GM21390 (cell line): ENCODE data around the gene RASL12.
A peak's percentile ranks its signal among the peaks of the same experiment; 100 is the strongest.
"Not testable (repeated sequence)": the region's sequence is repeated elsewhere in the genome, so short reads cannot be mapped to it uniquely, and the experiment has no call there.

Experiments used
- ATAC-seq: cut with Tn5 transposase; IDR thresholded peaks from one replicate; pipeline ENCODE4 v1.9.1; 2021; ENCODE audit not compliant: unreplicated experiment

Gene RASL12

DNA sequence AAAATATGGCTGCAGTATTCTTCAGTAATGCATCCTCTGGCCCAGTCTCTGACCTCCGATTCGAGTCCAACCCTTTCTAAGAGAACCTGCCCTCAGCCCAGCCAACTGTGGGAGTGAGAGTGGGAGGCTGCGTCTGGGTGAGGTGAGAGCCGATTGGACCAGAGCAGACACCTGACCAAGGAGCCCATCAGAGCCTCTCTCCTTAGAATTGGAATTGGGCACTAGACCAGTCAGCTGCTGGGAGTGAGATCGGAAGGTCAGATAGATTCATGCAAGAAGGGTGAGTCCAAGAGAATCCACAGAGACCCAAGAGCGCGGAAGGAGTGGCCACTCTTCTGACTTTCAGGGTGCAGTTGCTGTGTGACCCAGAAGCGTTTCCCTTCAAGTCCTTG is 10.2 kb downstream of the RASL12 start:
- ATAC-seq, result no peak

GRCh38 chr15:65056868-65057548 is 10.8 kb downstream of the RASL12 start:
- no peak for ATAC-seq

DNA sequence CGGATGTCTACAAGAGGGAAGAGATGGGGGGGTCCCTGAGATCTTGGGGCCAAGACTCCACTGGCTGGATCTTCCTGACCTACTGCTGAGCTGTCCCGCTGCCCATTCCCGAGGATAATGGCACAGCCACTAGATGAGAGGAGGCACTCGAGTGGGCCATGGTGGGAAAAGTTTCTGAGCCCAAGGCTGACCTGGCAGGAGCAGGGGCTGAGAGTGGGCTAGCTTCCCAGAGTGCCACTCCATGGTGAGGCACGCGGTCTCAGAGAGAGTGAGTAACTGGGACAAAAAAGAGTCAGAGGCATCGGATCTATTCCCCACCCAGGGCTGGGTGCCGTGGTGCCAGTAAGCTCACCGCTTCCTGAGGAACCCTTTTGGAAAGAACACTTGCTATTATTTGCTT is 11.7 kb downstream of the RASL12 start:
- ATAC-seq, result no peak

DNA sequence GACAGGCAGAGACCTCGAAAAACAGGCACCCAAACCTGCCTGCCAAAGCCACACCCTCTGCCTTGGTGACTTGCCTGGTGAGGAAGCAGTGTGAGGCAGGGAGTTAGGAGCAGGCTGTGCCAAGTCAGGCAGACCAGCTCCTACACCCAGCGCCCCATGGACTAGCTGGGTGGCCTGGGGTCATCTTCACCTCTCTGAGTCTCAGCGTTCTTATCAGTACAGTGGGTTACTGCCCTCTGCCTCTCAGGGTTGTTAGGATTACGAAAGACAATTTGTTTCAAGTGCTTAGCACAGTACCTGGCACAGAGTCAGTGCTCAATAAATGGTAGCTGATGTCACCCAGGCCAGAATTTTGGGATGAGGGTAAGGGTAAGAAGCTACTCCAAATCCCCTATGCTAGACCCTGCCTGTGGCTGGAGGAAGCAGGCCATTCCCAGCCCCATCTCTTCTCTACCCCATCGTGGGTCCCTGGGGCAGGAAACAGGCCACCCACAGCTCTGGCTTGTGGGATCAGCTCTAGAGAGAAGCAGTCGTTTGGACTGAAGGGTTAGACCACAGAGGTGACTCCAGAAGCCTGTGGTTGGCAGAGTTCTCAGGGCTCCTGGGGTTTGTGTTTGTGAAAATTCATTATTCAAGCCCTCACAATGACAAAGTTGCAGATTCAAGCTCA is 12.5 kb downstream of the RASL12 start:
- no peak for ATAC-seq

- ATAC-seq, result no peak
Measured at GRCh38 chr15:65054333-65055200, 13.2 kb downstream of the RASL12 start.

DNA sequence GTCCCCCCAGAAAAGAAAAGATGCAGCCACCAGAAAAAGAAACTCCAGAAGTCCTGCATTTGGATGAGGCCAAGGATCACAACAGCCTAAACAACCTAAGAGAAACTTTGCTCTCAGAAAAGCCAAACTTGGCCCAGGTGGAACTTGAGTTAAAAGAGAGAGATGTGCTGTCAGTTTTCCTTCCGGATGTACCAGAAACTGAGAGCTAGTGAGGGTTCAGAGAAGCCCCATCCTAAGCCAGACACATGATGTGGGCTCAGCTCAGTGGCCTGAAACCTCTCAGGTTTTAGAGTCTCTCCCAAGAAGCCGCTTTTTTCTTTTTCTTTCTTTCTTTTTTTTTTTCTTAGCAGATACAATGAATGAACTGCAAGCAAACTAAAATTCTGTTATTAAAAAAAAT is 14.8 kb downstream of the RASL12 start:
- no peak for ATAC-seq

GRCh38 chr15:65051266-65051665 is 16.5 kb downstream of the RASL12 start:
- ATAC-seq, result no peak

GRCh38 chr15:65050270-65050669 is 17.5 kb downstream of the RASL12 start:
- no peak for ATAC-seq

DNA sequence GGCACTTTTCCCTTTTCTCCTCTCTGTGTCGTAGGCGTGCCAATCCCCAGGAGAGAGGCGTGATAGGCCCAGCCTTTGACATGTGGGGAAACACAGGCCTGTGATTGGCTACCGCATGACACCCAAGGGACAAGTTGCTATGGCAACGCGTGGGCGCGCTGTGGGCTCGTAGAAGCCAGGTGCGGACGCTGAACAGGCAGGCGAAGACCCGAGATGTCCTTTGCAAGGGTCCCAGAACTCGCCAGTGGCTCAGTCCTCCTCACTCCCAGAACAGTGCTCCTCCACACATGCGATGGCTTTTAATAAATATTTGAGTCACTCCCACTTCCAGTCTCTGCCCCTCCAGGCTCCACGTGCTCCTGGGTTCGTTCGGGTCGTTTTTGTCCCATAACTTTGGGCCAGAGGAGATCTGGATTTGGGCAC is 18.4 kb downstream of the RASL12 start:
- ATAC-seq, result peak; percentile 82

DNA sequence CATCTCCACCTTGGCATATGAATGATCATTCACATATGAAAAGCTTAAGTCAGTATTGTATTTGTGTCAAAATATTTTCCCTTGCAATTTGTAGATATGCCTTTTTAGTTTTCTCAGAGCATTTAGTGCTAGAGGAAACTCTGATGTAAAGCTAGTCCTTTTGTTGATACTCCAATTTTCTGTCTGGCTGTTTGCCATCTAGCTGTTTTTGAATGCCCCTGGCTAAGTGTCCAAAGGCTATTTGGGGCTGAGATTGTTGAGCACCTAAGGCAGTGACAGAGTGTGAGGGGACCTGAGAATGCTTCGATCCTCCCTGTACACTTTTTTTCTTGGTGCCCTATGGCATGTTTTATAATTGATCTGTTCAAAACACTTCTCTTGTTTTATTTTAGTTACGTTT is 19.6 kb downstream of the RASL12 start:
- no peak for ATAC-seq

DNA sequence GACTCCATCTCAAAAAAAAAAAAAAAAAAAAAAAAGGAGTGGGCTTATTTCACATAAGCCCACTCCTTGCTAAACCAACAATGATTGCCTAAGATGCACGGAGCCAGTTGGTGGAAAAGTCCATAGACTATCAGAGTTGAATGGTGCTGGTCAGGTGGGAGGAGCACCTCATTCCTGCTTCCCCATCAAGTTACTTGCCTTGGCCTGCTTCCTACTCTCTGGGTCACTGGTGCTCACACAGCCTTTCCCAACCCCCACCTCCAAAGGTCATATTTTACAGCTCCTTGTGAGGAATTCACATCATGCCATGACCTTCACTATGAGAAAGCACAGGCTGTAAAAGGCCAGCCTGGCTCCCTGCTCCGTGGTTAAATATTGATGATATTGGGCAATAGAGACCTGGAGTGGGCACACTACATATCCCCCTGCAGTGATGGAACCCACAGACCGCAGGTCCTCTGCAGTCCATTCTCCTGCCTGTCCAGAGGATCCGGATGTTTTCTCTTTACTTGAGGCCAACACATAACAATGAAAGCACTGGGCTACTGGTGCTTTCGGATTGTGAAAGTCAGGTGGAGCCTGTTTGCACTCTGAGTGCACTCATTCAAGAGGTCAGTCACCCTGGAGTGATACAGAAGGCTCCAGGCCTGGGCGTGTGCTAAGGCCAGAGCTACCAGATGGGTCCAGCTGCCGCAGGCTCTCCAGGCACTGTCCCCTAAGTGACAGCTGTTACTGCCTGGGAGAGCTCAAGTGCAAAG is 22.9 kb downstream of the RASL12 start, which contains the start of gene SLC51B:
TSS of gene SLC51B (plus strand) at position 664 of the 758 bp plus-strand sequence. CDS start 4,618 bp downstream, outside the sequence.
- no peak for ATAC-seq

GRCh38 chr15:65044218-65044617 is 23.6 kb downstream of the RASL12 start:
- not testable (repeated sequence) for ATAC-seq

- ATAC-seq, result no peak
Measured at GRCh38 chr15:65042776-65043327, 24.9 kb downstream of the RASL12 start.

GRCh38 chr15:65041787-65042186 is 26.0 kb downstream of the RASL12 start:
- ATAC-seq, result no peak

GRCh38 chr15:65040461-65040860 is 27.3 kb downstream of the RASL12 start:
- ATAC-seq, result no peak

DNA sequence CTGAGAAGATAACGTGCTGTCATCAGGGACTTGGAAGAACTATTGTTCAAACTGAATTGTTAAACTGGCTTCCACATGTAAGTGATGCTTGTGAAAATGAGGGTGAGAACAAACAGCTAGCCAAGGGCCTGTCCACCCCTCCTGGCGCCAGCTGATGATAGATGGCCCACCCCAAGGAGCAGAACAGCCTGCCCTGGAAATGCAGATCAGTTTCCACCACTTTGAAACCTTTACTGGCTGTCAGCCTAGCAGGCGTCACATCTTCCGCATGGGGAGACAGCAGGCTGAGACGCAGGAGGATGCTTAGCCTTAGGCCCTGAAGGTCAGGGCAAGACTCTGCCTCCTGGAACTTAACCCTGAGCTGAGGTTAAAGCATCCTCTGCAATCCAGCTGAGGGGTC is 29.0 kb downstream of the RASL12 start:
- no peak for ATAC-seq

DNA sequence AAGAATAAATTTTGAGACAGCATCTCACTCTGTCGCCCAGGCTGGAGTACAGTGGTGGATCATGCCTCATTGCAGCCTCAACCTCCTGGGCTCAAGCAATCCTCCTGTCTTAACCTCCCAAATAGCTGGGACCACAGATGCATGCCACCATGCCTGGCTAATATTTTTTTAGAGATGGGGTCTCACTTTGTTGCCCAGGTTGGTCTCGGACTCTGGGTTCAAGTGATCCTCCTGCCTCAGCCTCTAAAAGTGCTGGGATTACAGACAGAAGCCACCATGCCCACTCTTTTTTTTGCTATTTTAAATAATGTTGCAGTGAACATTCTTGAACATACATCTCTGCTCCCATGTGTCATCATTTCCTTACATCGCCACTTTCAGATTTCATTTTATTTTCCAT is 29.4 kb downstream of the RASL12 start:
- ATAC-seq, result no peak

DNA sequence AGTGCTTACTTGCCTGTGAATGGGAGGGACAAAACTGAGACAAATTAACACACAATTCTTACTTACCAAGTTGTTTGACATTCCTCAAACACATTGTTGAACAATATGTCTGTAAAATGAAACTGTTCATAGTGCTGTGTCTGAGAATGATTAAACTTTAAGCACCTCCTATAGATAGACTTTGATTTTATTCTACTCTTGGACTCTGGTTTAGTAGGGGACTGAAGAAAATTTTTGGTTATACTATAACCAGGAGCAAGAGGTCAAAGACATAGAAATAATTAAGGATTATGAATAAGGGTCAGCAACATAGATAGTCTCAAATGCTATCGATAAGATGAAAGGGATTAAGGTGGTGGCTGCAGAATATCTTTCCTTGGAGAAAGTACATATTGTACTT is 30.5 kb downstream of the RASL12 start:
- ATAC-seq, result no peak

GRCh38 chr15:65034719-65035118 is 33.1 kb downstream of the RASL12 start:
- ATAC-seq, result no peak

DNA sequence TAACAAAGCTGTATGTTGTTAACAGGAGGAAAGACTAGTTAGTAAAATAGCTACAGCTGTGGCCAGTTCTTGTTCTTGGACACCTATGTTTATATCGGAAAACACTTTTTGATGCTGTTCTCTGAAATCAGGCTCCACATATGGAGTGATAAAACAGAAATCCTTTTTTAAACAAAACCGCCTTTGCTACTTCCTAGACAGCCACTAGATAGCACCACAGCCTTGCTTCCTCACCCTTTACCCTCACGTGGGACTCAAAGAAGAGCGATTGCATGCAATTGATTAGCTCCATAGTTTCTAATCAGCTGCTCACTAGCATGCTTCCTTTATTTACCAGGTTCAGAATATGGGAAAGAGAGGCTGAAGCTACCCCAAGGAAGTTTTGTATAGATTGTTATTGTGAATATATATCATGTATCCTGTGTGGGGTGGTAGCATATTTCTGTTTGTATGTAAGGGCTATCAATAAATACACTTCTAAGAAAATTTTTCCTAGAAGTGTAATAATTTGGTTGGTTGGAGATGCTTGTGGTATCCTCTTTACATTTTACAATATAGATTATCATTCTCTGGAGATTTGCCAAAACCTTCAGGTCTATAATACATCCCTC is 34.0 kb downstream of the RASL12 start:
- ATAC-seq, result no peak
